Retinal pigment epithelial cell (primary cell): Measurements from ENCODE around the gene KRTAP10-11.
"Not testable (repeated sequence)": the region's sequence is repeated elsewhere in the genome, so short reads cannot be mapped to it uniquely, and the experiment has no call there.

ENCODE experiments used
- DNase-seq: peaks from one replicate; pipeline ENCODE4 v3.0.0-alpha.2; 2010; ENCODE audit warnings: low read depth
- H3K4me3 ChIP-seq: 2 replicates; pipeline ENCODE4 v1.5.1; 2011; ENCODE audit warnings: mild to moderate bottlenecking, low read length, control low read depth, moderate library complexity
- CTCF ChIP-seq: conservative IDR thresholded peaks from 2 replicates; pipeline ENCODE4 v1.5.1; 2011; ENCODE audit warnings: low read depth, low read length, control low read depth, inconsistent platforms

KRTAP10-11 gene

GRCh38 chr21:44603109-44603875 is 42.9 kb upstream of the KRTAP10-11 start:
- no peak overlapping the region for H3K4me3 ChIP-seq
- no peak for TF ChIP-seq CTCF

GRCh38 chr21:44603911-44604310 is 42.3 kb upstream of the KRTAP10-11 start:
- DNase-seq, result no peak
- no peak for TF ChIP-seq CTCF
- no peak overlapping the region for H3K4me3 ChIP-seq

More at GRCh38 chr21:44603109-44603875, 42.9 kb upstream of the KRTAP10-11 start:
- DNase-seq, result no peak

- TF ChIP-seq CTCF, result no peak
- no peak for DNase-seq
- no peak overlapping the region for H3K4me3 ChIP-seq
Measured at GRCh38 chr21:44606495-44606894, 39.7 kb upstream of the KRTAP10-11 start.

- no peak for TF ChIP-seq CTCF
- DNase-seq, result no peak
- H3K4me3 ChIP-seq, result no peak overlapping the region
Measured at GRCh38 chr21:44609193-44609592, 37.0 kb upstream of the KRTAP10-11 start.

- not testable (repeated sequence) for H3K4me3 ChIP-seq, DNase-seq
Measured at GRCh38 chr21:44610157-44610843, 35.9 kb upstream of the KRTAP10-11 start.

GRCh38 chr21:44611551-44611950 is 34.7 kb upstream of the KRTAP10-11 start:
- TF ChIP-seq CTCF, result no peak

GRCh38 chr21:44612029-44612486 is 34.2 kb upstream of the KRTAP10-11 start, which contains the start of gene KRTAP10-8:
Gene KRTAP10-8, plus strand, starts transcription at chr21:44612079. Its CDS starts 22 bp downstream, at chr21:44612101.
- DNase-seq, result no peak
- no peak for TF ChIP-seq CTCF
- no peak within 1 kb of the TSS for H3K4me3 ChIP-seq

More at GRCh38 chr21:44611551-44611950, 34.7 kb upstream of the KRTAP10-11 start:
- DNase-seq, result no peak
- H3K4me3 ChIP-seq, result no peak overlapping the region
